Stimulated activated CD8-positive, alpha-beta memory T cell treated with anti-CD3 and anti-CD28 coated beads, Interleukin-4, amount 100 ng/mL, for 24 hours (primary cell): ENCODE data around the gene DNAH3.
"Not testable (repeated sequence)": the region's sequence is repeated elsewhere in the genome, so short reads cannot be mapped to it uniquely, and the experiment has no call there.

Source experiments
- DNase-seq: peaks from one replicate; pipeline ENCODE4 v3.0.0-alpha.2; 2020; ENCODE audit warnings: low read depth

Gene DNAH3

GRCh38 chr16:21120976-21121520 lies 29.6 kb downstream of the DNAH3 start:
- no peak for DNase-seq

GRCh38 chr16:21117567-21117966 lies 33.1 kb downstream of the DNAH3 start:
- no peak for DNase-seq

- no peak for DNase-seq
Observed at GRCh38 chr16:21116148-21116693, 34.4 kb downstream of the DNAH3 start.

- DNase-seq, result not testable (repeated sequence)
Observed at GRCh38 chr16:21115551-21115950, 35.1 kb downstream of the DNAH3 start.

GRCh38 chr16:21103941-21104860 lies 46.4 kb downstream of the DNAH3 start:
- DNase-seq, result no peak

GRCh38 chr16:21101631-21102420 lies 48.8 kb downstream of the DNAH3 start:
- DNase-seq, result no peak

- DNase-seq, result no peak
Observed at GRCh38 chr16:21100447-21100846, 50.2 kb downstream of the DNAH3 start.

GRCh38 chr16:21097151-21097550 lies 53.5 kb downstream of the DNAH3 start:
- no peak for DNase-seq

- DNase-seq, result not testable (repeated sequence)
Observed at GRCh38 chr16:21094719-21095118, 55.9 kb downstream of the DNAH3 start.

GRCh38 chr16:21092951-21093350 lies 57.7 kb downstream of the DNAH3 start:
- no peak for DNase-seq

GRCh38 chr16:21088646-21089538 lies 61.8 kb downstream of the DNAH3 start:
- no peak for DNase-seq

GRCh38 chr16:21088143-21088542 lies 62.5 kb downstream of the DNAH3 start:
- DNase-seq, result no peak

- no peak for DNase-seq
Observed at GRCh38 chr16:21084631-21085225, 65.9 kb downstream of the DNAH3 start.

GRCh38 chr16:21083729-21084268 lies 66.8 kb downstream of the DNAH3 start:
- peak; percentile 18 for DNase-seq

- no peak for DNase-seq
Observed at GRCh38 chr16:21081329-21081728, 69.3 kb downstream of the DNAH3 start.

- no peak for DNase-seq
Observed at GRCh38 chr16:21078563-21078962, 72.1 kb downstream of the DNAH3 start.

GRCh38 chr16:21076186-21076883 lies 74.3 kb downstream of the DNAH3 start:
- DNase-seq, result no peak

GRCh38 chr16:21075252-21075651 lies 75.4 kb downstream of the DNAH3 start:
- DNase-seq, result no peak

- no peak for DNase-seq
Observed at GRCh38 chr16:21072976-21073375, 77.7 kb downstream of the DNAH3 start.

GRCh38 chr16:21071741-21072140 lies 78.9 kb downstream of the DNAH3 start:
- no peak for DNase-seq
